ENCODE results near the gene PAK6. TPM values are rescaled to one million over a fixed set of nuclear protein-coding genes. Genes with fewer than 3 reads are reported as not detected.

The PAK6 gene
- total and polyA plus RNA-seq, 9 of the 15 experiments (the other 6 are each of a cell fraction or from before 2014, with no cell fraction given): 0.03 to 0.74 (median 0.16) TPM; not detected in 2

- no peaks in the 10 kb centered on the region for H3K36me3 ChIP-seq (ENCODE audit: control insufficient read depth, insufficient read depth, low read length)
- 0 out of 4 replicates have a peak overlapping the region, but pooled peaks of 1 of the 2 experiments have one; percentile 24 for H3K9ac ChIP-seq (ENCODE audit: insufficient read depth in 1 of 2, low read depth in 2 of 2, low read length in 2 of 2)
- 22% methylated on average over 8 of the region's 8 CpGs for WGBS (ENCODE audit: insufficient coverage, low coverage, missing lambda C conversion rate)
- ChIA-PET POLR2A (interaction anchor here (0.6 to 1.4 kb wide), 5 partner anchors 10 to 41 kb away, joined by 3 to 5 read pairs (median 3); partner anchors contain the start of gene PAK6), CTCF (ENCODE audit: low intra/inter-chr PET ratio) (interaction anchor here (0.6 to 1.0 kb wide), 2 partner anchors 21 to 472 kb away, joined by 3 to 4 read pairs; no protein-coding TSS in a partner anchor)
- BruUV-seq (replicated peaks): no TSS peak
- FAIRE-seq: no peak
- H4K20me1 ChIP-seq (replicated peaks; ENCODE audit: control insufficient read depth, insufficient read depth, low read length): 0 out of 2 replicates have a peak, but pooled peaks cover 2% of the 10 kb centered on the region
- in situ Hi-C loops (cut with MboI): no loop called here
- DNase-seq (ENCODE audit: extremely low read depth in 1 of 4, low spot score in 3 of 4): no peak
- ATAC-seq: peak; percentile 60
- no peaks in the 10 kb centered on the region for H3K9me1 ChIP-seq (ENCODE audit: control insufficient read depth, insufficient read depth, low read length)
- H3K27ac ChIP-seq (ENCODE audit: extremely low read depth, low read depth, low read length): no peak overlapping the region
- intact Hi-C loops (cut with micrococcal nuclease): no loop called here
- H3K27me3 ChIP-seq (ENCODE audit: control insufficient read depth in 2 of 2, insufficient read depth in 2 of 2, low read length in 2 of 2): peaks cover 0 to 3% of the 10 kb centered on the region in 2 experiments; a peak in 2 of 5 replicates
- peaks cover 6 to 17% of the 10 kb centered on the region in 2 experiments; a peak in 3 of 5 replicates for H3K4me1 ChIP-seq (replicated peaks in 1 of 2; ENCODE audit: control insufficient read depth in 2 of 2, insufficient read depth in 2 of 2, low read length in 2 of 2)
- H3K4me2 ChIP-seq (ENCODE audit: insufficient read depth, low read length): no peak overlapping the region
- H3K9me3 ChIP-seq (replicated peaks; ENCODE audit: control insufficient read depth, insufficient read depth, low read depth, low read length): no peaks in the 10 kb centered on the region
- no peaks in the 10 kb centered on the region for H3K79me2 ChIP-seq (ENCODE audit: control insufficient read depth, insufficient read depth, low read length)
- peak overlapping the region; percentile 14; the same call in 1 of the 2 replicates for H2AFZ ChIP-seq (ENCODE audit: low read depth, low read length)
- H3K4me3 ChIP-seq: no peak overlapping the region
- TF ChIP-seq ZSCAN29 (IDR thresholded peaks at IDR 0.05) (no peak), CTCF (IDR thresholded peaks at IDR 0.05 in 2 of 3, conservative IDR thresholded peaks at IDR 0.05 in 1 of 3; ENCODE audit: insufficient read depth in 2 of 3, low read depth in 1 of 3, low read length in 3 of 3) (peak in 1 of 3 experiments; percentile 10; a peak in 1 of 6 replicates), ZNF609 (CRISPR knock-in tag; IDR thresholded peaks at IDR 0.05; ENCODE audit: borderline replicate concordance) (no peak), NR3C1 (CRISPR knock-in tag; IDR thresholded peaks at IDR 0.05) (no peak), GABPB2 (CRISPR knock-in tag; conservative IDR thresholded peaks at IDR 0.05) (no peak), ZNF717 (CRISPR knock-in tag; IDR thresholded peaks at IDR 0.05) (no peak), ZNF431 (CRISPR knock-in tag; IDR thresholded peaks at IDR 0.05) (no peak), RBM34 (IDR thresholded peaks at IDR 0.05; ENCODE audit: borderline replicate concordance, insufficient read depth, low read length) (no peak)
- TF ChIP-seq, protein P1, sequence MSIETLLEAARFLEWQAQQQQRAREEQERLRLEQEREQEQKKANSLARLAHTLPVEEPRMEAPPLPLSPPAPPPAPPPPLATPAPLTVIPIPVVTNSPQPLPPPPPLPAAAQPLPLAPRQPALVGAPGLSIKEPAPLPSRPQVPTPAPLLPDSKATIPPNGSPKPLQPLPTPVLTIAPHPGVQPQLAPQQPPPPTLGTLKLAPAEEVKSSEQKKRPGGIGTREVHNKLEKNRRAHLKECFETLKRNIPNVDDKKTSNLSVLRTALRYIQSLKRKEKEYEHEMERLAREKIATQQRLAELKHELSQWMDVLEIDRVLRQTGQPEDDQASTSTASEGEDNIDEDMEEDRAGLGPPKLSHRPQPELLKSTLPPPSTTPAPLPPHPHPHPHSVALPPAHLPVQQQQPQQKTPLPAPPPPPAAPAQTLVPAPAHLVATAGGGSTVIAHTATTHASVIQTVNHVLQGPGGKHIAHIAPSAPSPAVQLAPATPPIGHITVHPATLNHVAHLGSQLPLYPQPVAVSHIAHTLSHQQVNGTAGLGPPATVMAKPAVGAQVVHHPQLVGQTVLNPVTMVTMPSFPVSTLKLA (conservative IDR thresholded peaks at IDR 0.05): no peak
Observed at GRCh38 chr15:40258544-40258943, 19.7 kb downstream of the PAK6 start.

All from K562 (cell line).